GM18502 (cell line): ENCODE measurements around the gene RCHY1.
"Not testable (repeated sequence)": the region's sequence is repeated elsewhere in the genome, so short reads cannot be mapped to it uniquely, and the experiment has no call there.

Experiments used
- ATAC-seq: cut with Tn5 transposase; IDR thresholded peaks from one replicate; pipeline ENCODE4 v1.9.1; 2021; ENCODE audit warnings: mild to moderate bottlenecking; ENCODE audit not compliant: unreplicated experiment, poor library complexity

RCHY1 gene

GRCh38 chr4:75514131-75514948 lies at the start of gene RCHY1, which contains the start of gene THAP6:
TSS of gene RCHY1 (minus strand) at chr4:75514403. CDS start at chr4:75514286, 117 bp downstream.
TSS of gene THAP6 (plus strand) at chr4:75514473. CDS start at chr4:75515453, 980 bp downstream.
- peak; percentile 95 for ATAC-seq

DNA sequence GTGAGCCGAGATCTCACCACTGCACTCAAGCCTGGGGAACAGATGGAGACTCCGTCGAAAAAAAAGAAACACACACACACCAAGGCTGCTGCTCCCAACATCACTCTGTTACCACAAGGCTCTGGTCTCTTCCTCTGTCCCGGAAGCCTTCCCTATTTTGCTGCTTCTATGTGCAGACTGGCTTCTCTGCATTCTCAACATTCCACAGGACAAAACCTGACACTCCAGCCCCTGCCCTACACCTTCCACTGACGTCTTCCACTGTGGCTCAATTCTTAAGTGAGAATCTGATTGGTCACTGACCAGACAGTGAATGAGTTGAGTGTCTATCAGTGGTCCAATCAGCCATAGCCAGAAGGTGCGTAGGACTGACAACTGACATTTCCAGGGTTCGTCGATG lies 47.6 kb upstream of the RCHY1 start:
- no peak for ATAC-seq

GRCh38 chr4:75557696-75558095 lies 43.5 kb upstream of the RCHY1 start:
- no peak for ATAC-seq

DNA sequence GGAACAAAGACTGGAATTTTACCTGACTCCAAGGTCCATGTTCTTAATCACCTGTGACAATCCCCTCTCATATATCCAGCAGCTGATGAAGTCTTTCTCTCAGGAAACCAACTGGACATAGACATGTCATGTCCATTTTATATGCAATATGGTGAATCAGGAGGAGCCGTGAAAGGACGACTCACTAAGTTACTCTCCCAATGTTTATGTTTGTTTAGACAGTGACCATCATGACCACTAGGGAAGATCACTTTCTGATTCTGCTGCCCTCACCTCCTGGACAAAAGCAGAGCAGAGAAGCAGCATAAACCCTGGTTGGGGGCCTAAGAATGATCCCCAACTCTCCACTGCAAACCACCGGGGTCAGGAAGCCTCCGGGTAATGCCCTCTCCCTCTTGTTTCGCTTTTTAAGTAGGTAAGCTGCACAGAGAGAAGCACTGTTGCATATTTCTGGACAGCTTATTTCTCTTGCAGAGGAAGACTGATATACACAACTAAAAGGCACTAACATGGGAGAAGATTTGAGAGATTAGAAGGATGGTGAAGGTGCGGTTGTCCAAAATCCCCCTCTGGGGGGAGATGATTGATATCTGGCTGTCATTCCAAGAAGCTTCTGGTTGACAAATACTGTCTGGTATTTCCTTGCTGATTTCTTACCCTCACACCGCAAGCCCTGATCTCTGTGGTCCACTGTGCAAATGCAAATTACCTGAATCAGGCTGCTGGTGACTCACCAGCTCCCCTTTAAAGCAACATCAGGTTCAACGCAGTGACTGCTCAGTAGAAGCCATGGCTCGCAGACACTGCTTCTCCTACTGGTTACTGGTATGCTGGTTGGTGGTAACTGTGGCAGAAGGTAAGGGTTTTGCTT lies 41.3 kb upstream of the RCHY1 start, which contains the start of gene ODAPH:
TSS of gene ODAPH (plus strand) at position 773 of the 871 bp plus-strand sequence. CDS start at position 790, 17 bp downstream.
- peak; percentile 97 for ATAC-seq

- no peak for ATAC-seq
These were observed 38.2 kb upstream of the RCHY1 start for GRCh38 chr4:75552452-75552851.

DNA sequence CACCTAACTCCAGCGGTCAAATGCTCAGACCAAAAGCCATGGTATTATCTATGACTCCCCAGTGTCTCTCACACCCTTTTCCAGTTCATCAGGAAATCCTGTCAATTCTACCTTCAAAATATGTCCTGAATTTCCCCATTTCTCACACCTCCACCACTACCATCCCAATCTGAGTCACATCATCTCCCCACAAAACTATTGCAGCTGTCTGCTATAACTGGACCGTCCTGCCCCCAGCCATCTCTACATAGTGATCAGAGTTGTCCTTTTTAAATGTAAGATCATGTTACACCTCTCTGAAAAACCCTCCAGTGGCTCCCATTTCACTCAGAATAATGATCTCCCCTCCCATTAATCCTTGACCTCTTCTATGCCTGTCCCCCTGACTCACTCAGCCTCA lies 34.8 kb upstream of the RCHY1 start:
- ATAC-seq = no peak

- ATAC-seq = no peak
These were observed 33.6 kb upstream of the RCHY1 start for GRCh38 chr4:75547647-75548387.

- ATAC-seq = no peak
These were observed 31.3 kb upstream of the RCHY1 start for GRCh38 chr4:75545526-75545925.

GRCh38 chr4:75544870-75545269 lies 30.7 kb upstream of the RCHY1 start:
- ATAC-seq = no peak

DNA sequence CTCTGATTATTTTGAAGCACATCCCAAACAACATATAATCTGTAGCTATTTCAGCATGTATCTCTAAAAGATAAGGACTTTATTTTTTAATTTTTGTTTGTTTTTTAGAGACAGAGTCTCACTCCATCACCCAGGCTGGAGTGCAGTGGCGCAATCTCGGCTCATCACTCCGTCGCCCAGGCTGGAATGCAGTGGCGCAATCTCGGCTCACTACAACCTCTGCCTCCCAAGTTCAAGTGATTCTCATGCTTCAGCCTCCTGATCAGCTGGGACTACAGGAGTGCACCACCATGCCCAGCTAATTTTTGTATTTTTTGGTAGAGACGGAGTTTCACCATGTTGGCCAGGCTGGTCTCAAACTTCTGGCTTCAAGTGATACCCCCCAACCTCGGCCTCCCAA lies 30.0 kb upstream of the RCHY1 start:
- not testable (repeated sequence) for ATAC-seq

- ATAC-seq = no peak
These were observed 28.6 kb upstream of the RCHY1 start for GRCh38 chr4:75542824-75543223.

DNA sequence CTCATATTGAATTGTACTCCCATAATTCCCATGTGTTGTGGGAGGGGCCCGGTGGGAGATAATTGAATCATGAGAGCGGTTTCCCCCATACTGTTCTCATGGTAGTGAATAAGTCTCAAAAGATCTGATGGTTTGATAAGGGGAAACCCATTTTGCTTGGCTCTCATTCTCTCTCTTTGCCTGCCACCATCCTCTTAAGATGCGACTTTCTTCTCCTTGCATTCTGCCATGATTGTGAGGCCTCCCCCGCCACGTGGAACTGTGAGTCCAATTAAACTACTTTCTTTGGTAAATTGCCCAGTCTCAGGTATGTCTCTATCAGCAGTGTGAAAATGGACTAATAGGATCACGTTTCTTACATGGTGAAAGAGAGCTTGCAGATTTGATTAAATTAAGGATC lies 23.1 kb upstream of the RCHY1 start:
- not testable (repeated sequence) for ATAC-seq

GRCh38 chr4:75533926-75534325 lies 19.7 kb upstream of the RCHY1 start:
- ATAC-seq = not testable (repeated sequence)

- ATAC-seq = not testable (repeated sequence)
These were observed 19.2 kb upstream of the RCHY1 start for GRCh38 chr4:75533339-75533887.

DNA sequence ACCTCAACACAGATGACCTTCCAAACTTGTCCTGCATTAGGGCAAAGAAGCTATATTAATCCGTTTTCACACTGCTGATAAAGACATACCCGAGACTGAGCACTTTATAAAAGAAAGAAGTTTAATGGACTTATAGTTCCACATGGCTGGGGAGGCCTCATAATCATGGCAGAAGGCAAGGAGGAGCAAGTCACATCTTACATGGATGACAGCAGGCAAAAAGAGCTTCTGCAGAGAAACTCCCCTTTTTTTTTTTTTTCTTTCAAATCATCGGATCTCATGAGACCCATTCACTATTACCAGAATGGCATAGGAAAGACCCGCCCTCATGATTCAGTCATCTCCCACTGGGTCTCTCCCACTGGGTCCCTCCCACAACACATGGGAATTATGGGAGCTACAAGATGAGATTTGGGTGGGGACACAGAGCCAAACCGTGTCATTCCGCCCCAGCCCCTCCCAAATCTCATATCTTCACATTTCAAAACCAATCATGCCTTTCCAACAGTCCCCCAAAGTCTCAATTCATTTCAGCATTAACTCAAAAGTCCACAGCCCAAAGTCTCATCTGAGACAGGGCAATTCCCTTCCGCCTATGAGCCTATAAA lies 17.4 kb upstream of the RCHY1 start:
- ATAC-seq = not testable (repeated sequence)

- ATAC-seq = no peak
These were observed 16.5 kb upstream of the RCHY1 start for GRCh38 chr4:75530556-75531322.

DNA sequence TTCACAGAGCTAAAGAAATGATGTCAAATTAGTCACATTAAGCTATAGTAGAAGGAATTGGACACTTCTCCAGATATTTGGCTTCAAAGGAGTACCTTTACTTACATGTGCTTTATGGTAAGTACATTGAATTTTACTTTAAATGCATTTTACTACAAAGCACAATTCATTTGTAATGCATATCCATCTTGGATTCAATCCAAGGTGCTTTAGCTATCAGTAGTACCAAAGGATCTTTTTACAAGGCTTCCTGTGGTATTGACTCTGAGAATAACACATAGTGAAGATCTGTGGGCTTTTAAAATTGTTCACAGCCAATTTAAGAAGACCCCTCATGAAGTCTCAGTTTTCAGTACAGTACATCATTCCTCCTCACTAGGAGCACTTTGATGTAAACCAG lies 13.3 kb upstream of the RCHY1 start:
- no peak for ATAC-seq

DNA sequence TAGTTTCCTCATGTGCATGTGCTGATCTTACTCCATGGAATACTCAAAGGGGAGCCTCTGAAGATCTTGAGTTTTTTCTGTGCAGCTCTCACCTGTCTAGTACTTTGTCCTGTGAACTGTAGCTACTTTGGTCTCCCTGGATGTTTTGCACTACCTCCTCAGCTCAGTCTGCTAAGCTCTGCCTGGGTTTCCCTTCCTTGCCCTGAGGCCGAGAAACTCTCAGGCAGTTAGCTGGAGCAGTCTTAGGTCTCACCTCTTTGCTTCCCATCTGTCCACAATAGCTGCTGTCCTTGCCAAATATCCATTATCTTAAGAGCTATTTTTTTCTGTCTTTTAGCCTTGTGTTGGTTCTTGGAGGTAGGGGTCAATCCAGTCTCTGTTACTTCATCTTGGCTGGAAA lies 11.7 kb upstream of the RCHY1 start:
- no peak for ATAC-seq

- ATAC-seq = no peak
These were observed 10.9 kb upstream of the RCHY1 start for GRCh38 chr4:75525086-75525485.
